ENCODE measurements around the gene CNTNAP5. TPM values are rescaled to one million over a fixed set of nuclear protein-coding genes. Genes with fewer than 3 reads are reported as not detected.

Gene CNTNAP5
- total RNA-seq, 4 donors from 2014 or later: 0.20 to 1.4 (median 0.68) TPM; not detected in 1

Small RNA genes within 50 kb of the gene (small RNA-seq; reads per million reads assigned to genes)
- 0 reads per million in 4 donors for gene AC019159.1
- 0 reads per million in 4 donors for gene MTND5P22
- 0 reads per million in 4 donors for gene RNA5SP102
